Left lung (tissue), 10 donors: ENCODE results near the gene OCSTAMP. TPM values are rescaled to one million over a fixed set of nuclear protein-coding genes. Genes with fewer than 3 reads are reported as not detected.

ENCODE experiments used
- ATAC-seq: fragments of 200-7000 bp; cut with Tn5 transposase; one replicate; pipeline ENCODE4 v1.9.1; 2020; ENCODE audit warnings: moderate library complexity
- DNase-seq, 4 donors: peaks; one replicate each; pipeline ENCODE4 v3.0.0-alpha.2; 2013 to 2020
- H3K27ac ChIP-seq, 2 donors: fragments of 200-600 bp; sonication (generic) in 1 of 2; one replicate each; pipeline versions ENCODE4 v1.5.0 to v1.8.0; 2020 to 2021
- H3K27me3 ChIP-seq, 2 donors: fragments of 200-600 bp; sonication (generic) in 1 of 2; one replicate each; pipeline versions ENCODE4 v1.5.0 to v1.8.0; 2020 to 2021
- H3K36me3 ChIP-seq, 2 donors: fragments of 200-600 bp; sonication (generic) in 1 of 2; one replicate each; pipeline versions ENCODE4 v1.5.0 to v1.8.0; 2020 to 2021
- H3K4me1 ChIP-seq, 2 donors: fragments of 200-600 bp; one replicate each; pipeline ENCODE4 v1.8.0; 2021
- H3K4me3 ChIP-seq, 2 donors: fragments of 200-600 bp; sonication (generic) in 1 of 2; one replicate each; pipeline versions ENCODE4 v1.5.0 to v1.8.0; 2020 to 2021; ENCODE audit warnings: mild to moderate bottlenecking in 1 of 2
- H3K9me3 ChIP-seq, 2 donors: fragments of 200-600 bp; sonication (generic) in 1 of 2; one replicate each; pipeline versions ENCODE4 v1.5.0 to v1.8.0; 2020 to 2021
- CTCF ChIP-seq, 2 donors: fragments of 200-600 bp; sonication (generic) in 1 of 2; IDR thresholded peaks; one replicate each; pipeline versions ENCODE4 v1.5.0 to v1.8.0; 2021; ENCODE audit warnings: antibody characterized with exemption in 2 of 2
- intact Hi-C, 2 donors: fragments of 100-400 bp; cut with DNase I; formaldehyde crosslinking; loops; one replicate each; pipeline versions ENCODE4 v1.11.2 to v1.14.2; 2022
- polyA plus RNA-seq, 6 donors: library from polyadenylated mRNA; unstranded; fragments of 120-200 nt; gene quantifications; one replicate each; pipeline ENCODE4 v1.2.1, GENCODE V29; 2013; ENCODE audit not compliant: insufficient read length in 6 of 6
- total RNA-seq, 2 donors: library from RNA; stranded (reverse); fragmentation: NEBNext Ultra II Directional; extraction: Animal tissue kit (Norgen Biotek cat#: 25700); gene quantifications; one replicate each; pipeline ENCODE4 v1.2.1, GENCODE V29; 2021
- donor health status: DM: no; HTN: yes; CAD: no.
- donor health status: DM: no; HTN: no; CAD: no.

OCSTAMP gene
- total and polyA plus RNA-seq, 8 donors, result not detected

GRCh38 chr20:46583411-46584214 lies 33.2 kb upstream of the OCSTAMP start:
- ATAC-seq, result no peak

GRCh38 chr20:46582648-46583047 lies 32.2 kb upstream of the OCSTAMP start:
- no peak overlapping the region for H3K4me3 ChIP-seq
- no peaks in the 10 kb centered on the region for H3K9me3 ChIP-seq
- no peak for TF ChIP-seq CTCF (IDR thresholded peaks at IDR 0.05)
- DNase-seq (no peak), ATAC-seq (no peak)
- no peaks in the 10 kb centered on the region for H3K27me3 ChIP-seq
- H3K27ac ChIP-seq, result no peak overlapping the region
- H3K4me1 ChIP-seq, result no peaks in the 10 kb centered on the region
- intact Hi-C loops, result no loop called here
- H3K36me3 ChIP-seq, result no peaks in the 10 kb centered on the region

More at GRCh38 chr20:46583411-46584214, 33.2 kb upstream of the OCSTAMP start:
- no peaks in the 10 kb centered on the region for H3K27me3 ChIP-seq
- no peaks in the 10 kb centered on the region for H3K4me1 ChIP-seq
- intact Hi-C loops, result no loop called here
- H3K36me3 ChIP-seq, result no peaks in the 10 kb centered on the region
- no peak for DNase-seq
- no peak for TF ChIP-seq CTCF (IDR thresholded peaks at IDR 0.05)
- H3K27ac ChIP-seq, result no peak overlapping the region
- no peak overlapping the region for H3K4me3 ChIP-seq
- H3K9me3 ChIP-seq, result no peaks in the 10 kb centered on the region

DNA sequence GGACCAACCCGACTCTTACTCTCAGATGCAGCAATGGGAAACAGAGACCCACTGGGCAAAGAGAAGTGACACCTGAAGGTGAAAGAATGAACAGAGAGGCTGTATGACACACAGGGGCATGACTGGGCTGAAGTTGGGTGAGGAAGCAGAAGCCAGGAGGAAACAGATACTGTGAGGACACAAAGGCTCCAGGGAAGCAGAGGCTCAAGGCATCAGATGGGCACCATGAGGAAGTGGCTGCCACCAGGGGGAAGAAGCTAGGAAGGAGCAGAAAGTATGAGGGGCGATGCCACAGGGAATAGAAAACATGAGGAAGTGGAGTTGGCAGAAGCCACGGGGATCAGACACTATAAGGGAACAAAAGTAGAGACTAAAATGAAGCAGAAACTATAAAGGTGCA lies 30.9 kb upstream of the OCSTAMP start:
- no peak overlapping the region for H3K27ac ChIP-seq
- ATAC-seq (no peak), DNase-seq (no peak)
- H3K9me3 ChIP-seq, result no peaks in the 10 kb centered on the region
- no peak overlapping the region for H3K4me3 ChIP-seq
- H3K27me3 ChIP-seq, result no peaks in the 10 kb centered on the region
- intact Hi-C loops, result no loop called here
- no peak for TF ChIP-seq CTCF (IDR thresholded peaks at IDR 0.05)
- H3K36me3 ChIP-seq, result no peaks in the 10 kb centered on the region
- no peaks in the 10 kb centered on the region for H3K4me1 ChIP-seq

- Histone ChIP-seq H3K27me3 (no peaks in the 10 kb centered on the region), H3K36me3 (no peaks in the 10 kb centered on the region), H3K27ac (no peak overlapping the region), H3K9me3 (no peaks in the 10 kb centered on the region), H3K4me1 (no peaks in the 10 kb centered on the region), H3K4me3 (no peak overlapping the region)
- no peak for TF ChIP-seq CTCF (IDR thresholded peaks at IDR 0.05)
- intact Hi-C loops, result no loop called here
- ATAC-seq, result no peak
- DNase-seq, result no peak
Measured at GRCh38 chr20:46580613-46581205, 30.3 kb upstream of the OCSTAMP start.

- H3K9me3 ChIP-seq, result no peaks in the 10 kb centered on the region
- intact Hi-C loops, result no loop called here
- DNase-seq (no peak), ATAC-seq (no peak)
- no peaks in the 10 kb centered on the region for H3K36me3 ChIP-seq
- H3K27ac ChIP-seq, result no peak overlapping the region
- no peaks in the 10 kb centered on the region for H3K4me1 ChIP-seq
- no peaks in the 10 kb centered on the region for H3K27me3 ChIP-seq
- TF ChIP-seq CTCF (IDR thresholded peaks at IDR 0.05), result no peak
- no peak overlapping the region for H3K4me3 ChIP-seq
Measured at GRCh38 chr20:46578745-46579144, 28.3 kb upstream of the OCSTAMP start.
